Heart left ventricle (tissue), 13 donors: ENCODE data around the gene CCDC192.

ENCODE experiments used
- POLR2A ChIP-seq, 2 donors: fragments of 450-650 bp; IDR thresholded peaks; one replicate each; pipeline ENCODE4 v1.6.1; 2017; ENCODE audit warnings: antibody characterized with exemption in 2 of 2, mild to moderate bottlenecking in 2 of 2, moderate library complexity in 2 of 2
- TF ChIP-seq, protein P1 (sequence below), 12 donors: fragments of 200-600 bp; sonication (generic) in 4 of 12; IDR thresholded peaks; one replicate each; pipeline versions ENCODE4 v1.5.0 to v1.8.0; 2018 to 2022; ENCODE audit warnings: antibody characterized with exemption in 12 of 12, mild to moderate bottlenecking in 5 of 12
- donor health status: ischemic (EF 13 %, LVEDD 7.1; RV severe dilation, severe dysfunction).
- donor health status: DM: no; HTN: yes; CAD: no.
- donor health status: DM: no; HTN: no; CAD: no.
- donor health status: ischemic (EF 25% LVEDD 6.9; RV normal size, moderate dysfunction).
- donor health status: ischemic (EF 25% LVEDD 5.7; RV mildly dilated, moderate dysfunction).
- donor health status: ischemic (EF 35%, LVEDD 5.7; RV mildly dilated, moderate dysfunction).
- donor health status: nonischemic (EF 11% LVEDD 7.7; RV severe dilation, severe dysfunction).
- donor health status: DM: yes; HTN: yes; CAD: no.
- donor health status: PGD.
- donor health status: ischemic (EF 29% LVEDD 5.4; RV normal size, mild dysfunction).
- donor health status: nonischemic (EF 23%, LVEDD 6.1; RV moderate dilation, normal function).

DNA sequence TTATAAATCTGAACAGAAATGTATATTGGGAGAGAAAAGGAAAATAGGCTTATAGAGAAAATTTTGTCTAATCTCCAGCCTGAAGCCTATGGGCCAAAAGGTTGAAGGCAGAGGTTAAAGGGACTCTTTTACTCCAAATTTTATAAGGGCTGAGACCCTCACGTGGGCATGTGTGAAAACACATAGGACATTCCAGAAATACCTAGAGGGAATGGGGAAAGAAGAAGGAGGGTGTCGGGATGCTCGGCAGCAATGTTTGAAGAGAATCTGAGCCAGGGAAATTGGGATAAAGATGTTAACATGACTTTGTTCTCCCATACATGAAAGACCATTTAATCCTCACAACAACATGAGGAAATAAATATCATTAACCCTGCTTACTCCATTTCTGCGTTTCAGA is 278.3 kb downstream of the CCDC192 start:
- TF ChIP-seq, protein P1, sequence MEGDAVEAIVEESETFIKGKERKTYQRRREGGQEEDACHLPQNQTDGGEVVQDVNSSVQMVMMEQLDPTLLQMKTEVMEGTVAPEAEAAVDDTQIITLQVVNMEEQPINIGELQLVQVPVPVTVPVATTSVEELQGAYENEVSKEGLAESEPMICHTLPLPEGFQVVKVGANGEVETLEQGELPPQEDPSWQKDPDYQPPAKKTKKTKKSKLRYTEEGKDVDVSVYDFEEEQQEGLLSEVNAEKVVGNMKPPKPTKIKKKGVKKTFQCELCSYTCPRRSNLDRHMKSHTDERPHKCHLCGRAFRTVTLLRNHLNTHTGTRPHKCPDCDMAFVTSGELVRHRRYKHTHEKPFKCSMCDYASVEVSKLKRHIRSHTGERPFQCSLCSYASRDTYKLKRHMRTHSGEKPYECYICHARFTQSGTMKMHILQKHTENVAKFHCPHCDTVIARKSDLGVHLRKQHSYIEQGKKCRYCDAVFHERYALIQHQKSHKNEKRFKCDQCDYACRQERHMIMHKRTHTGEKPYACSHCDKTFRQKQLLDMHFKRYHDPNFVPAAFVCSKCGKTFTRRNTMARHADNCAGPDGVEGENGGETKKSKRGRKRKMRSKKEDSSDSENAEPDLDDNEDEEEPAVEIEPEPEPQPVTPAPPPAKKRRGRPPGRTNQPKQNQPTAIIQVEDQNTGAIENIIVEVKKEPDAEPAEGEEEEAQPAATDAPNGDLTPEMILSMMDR (IDR thresholded peaks at IDR 0.05), result no peak
- no peak for TF ChIP-seq POLR2A (IDR thresholded peaks at IDR 0.05)
